ENCODE measurements around the gene PCDHGA12.
"Not testable (repeated sequence)": the region's sequence is repeated elsewhere in the genome, so short reads cannot be mapped to it uniquely, and the experiment has no call there.

PCDHGA12 gene

DNA sequence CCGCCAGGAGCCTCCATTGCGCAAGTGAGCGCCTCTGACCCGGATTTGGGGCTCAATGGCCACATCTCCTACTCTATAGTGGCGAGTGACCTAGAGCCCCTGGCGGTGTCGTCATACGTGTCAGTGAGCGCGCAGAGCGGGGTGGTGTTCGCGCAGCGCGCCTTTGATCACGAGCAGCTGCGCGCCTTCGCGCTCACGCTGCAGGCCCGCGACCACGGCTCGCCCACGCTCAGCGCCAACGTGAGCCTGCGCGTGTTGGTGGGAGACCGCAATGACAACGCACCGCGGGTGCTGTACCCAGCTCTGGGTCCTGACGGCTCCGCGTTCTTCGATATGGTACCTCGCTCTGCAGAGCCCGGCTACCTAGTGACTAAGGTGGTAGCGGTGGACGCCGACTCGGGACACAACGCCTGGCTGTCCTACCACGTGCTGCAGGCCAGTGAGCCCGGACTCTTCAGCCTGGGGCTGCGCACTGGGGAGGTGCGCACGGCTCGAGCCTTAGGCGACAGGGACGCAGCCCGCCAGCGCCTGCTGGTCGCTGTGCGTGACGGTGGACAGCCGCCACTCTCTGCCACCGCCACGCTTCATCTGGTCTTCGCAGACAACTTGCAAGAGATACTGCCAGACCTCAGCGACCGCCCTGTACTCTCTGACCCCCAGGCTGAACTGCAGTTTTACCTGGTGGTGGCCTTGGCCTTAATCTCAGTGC lies 20.6 kb upstream of the PCDHGA12 start:
- no peak for DNase-seq

- no peak for DNase-seq
Measured at GRCh38 chr5:141411575-141411974, 18.7 kb upstream of the PCDHGA12 start.

DNA sequence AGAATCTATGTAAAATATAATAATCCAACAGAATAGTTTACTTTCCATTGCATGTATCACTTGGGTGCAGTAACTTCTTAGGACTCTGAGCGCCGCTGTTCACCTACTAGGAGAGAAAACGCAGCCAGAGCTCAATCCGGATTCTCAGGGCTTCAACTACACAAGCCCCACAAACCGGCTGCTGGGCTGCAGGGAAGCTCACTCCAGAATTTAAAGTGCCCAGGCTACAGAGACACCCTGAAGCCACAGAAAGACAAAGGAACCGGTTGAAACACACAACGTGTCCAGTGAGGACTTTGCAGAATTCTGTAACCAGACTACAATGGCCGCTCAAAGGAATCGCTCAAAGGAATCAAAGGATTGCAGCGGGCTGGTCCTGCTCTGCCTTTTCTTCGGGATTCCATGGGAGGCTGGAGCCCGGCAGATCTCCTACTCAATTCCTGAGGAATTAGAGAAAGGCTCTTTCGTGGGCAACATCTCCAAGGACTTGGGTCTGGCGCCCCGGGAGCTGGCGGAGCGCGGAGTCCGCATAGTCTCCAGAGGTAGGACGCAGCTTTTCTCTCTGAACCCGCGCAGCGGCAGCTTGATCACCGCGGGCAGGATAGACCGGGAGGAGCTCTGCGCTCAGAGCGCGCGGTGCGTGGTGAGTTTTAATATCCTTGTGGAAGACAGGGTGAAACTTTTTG lies 17.3 kb upstream of the PCDHGA12 start, which contains the start of gene PCDHGA10:
PCDHGA10 (plus strand) TSS at position 134 of the 686 bp plus-strand sequence; CDS start at position 323, 189 bp downstream.
- peak; percentile 39 to 41 for DNase-seq

GRCh38 chr5:141413540-141414069 lies 16.7 kb upstream of the PCDHGA12 start:
- DNase-seq, result no peak

- DNase-seq, result not testable (repeated sequence)
Measured at GRCh38 chr5:141414548-141415274, 15.6 kb upstream of the PCDHGA12 start.

- DNase-seq, result not testable (repeated sequence)
Measured at GRCh38 chr5:141415275-141415618, 15.1 kb upstream of the PCDHGA12 start.

GRCh38 chr5:141417494-141418172 lies 12.7 kb upstream of the PCDHGA12 start, which contains the start of gene PCDHGB7:
Gene PCDHGB7, plus strand, starts transcription at chr5:141417677. Its CDS starts 183 bp downstream, at chr5:141417860.
- DNase-seq, result peak; percentile 49 to 50

DNA sequence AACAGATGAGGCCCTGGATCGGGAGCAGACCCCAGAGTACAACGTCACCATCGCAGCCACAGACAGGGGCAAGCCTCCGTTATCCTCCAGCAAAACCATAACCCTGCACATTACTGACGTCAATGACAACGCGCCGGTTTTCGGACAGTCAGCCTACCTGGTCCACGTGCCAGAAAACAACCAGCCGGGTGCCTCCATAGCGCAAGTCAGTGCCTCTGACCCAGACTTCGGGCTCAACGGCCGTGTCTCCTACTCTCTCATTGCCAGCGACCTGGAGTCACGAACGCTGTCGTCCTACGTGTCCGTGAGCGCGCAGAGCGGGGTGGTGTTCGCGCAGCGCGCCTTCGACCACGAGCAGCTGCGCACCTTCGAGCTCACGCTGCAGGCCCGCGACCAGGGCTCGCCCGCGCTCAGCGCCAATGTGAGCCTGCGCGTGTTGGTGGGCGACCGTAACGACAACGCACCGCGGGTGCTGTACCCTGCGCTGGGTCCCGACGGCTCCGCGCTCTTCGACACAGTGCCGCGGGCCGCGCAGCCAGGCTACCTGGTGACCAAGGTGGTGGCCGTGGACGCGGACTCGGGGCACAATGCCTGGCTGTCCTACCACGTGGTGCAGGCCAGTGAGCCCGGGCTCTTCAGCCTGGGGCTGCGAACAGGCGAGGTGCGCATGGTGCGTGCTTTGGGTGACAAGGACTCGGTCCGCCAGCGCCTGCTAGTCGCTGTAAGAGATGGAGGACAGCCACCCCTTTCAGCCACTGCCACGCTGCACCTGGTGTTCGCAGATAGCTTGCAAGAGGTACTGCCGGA lies 11.0 kb upstream of the PCDHGA12 start:
- DNase-seq, result no peak

DNA sequence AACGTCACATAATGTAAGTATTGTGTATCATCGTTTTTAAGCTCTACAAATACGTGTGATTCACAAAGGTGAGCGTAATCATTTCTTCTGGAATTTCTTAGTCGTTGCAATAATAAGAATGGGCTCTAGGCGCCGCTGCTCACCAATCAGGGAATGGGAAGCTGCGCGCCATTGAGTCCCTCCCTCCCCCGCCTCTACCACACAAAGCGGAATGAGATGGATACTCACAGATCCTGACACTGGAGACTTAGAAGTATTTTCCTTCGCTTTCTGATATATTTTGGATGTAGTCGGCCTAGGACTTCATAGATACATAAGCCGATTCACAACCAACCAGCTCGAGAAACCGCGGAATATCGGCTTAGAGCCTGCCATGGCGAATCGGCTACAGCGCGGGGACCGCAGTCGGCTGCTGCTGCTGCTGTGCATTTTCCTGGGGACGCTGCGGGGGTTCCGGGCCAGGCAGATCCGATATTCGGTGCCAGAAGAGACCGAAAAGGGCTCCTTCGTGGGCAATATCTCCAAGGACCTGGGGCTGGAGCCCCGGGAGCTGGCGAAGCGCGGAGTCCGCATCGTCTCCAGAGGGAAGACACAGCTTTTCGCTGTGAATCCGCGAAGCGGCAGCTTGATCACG lies 9.3 kb upstream of the PCDHGA12 start, which contains the start of gene PCDHGA11:
PCDHGA11 (plus strand) TSS at position 197 of the 634 bp plus-strand sequence; CDS start at position 374, 177 bp downstream.
- peak; percentile 50 to 54 for DNase-seq

DNA sequence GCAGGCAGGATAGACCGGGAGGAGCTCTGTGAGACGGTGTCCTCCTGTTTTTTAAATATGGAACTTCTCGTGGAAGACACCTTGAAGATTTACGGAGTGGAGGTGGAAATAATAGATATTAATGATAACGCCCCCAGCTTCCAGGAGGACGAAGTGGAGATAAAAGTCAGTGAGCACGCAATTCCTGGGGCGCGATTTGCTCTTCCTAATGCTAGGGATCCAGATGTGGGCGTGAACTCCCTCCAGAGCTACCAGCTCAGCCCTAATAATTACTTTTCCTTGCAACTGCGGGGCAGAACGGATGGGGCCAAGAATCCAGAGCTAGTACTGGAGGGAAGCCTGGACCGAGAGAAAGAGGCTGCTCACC lies 8.8 kb upstream of the PCDHGA12 start:
- no peak for DNase-seq

- no peak for DNase-seq
Measured at GRCh38 chr5:141422742-141423291, 7.5 kb upstream of the PCDHGA12 start.

- DNase-seq, result no peak
Measured at GRCh38 chr5:141427783-141428426, 2.4 kb upstream of the PCDHGA12 start.

DNA sequence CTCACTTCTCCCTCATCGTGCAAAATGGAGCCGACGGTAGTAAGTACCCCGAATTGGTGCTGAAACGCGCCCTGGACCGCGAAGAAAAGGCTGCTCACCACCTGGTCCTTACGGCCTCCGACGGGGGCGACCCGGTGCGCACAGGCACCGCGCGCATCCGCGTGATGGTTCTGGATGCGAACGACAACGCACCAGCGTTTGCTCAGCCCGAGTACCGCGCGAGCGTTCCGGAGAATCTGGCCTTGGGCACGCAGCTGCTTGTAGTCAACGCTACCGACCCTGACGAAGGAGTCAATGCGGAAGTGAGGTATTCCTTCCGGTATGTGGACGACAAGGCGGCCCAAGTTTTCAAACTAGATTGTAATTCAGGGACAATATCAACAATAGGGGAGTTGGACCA lies 979 bp downstream of the PCDHGA12 start:
- DNase-seq, result no peak

GRCh38 chr5:141432308-141432707 lies 2.0 kb downstream of the PCDHGA12 start:
- not testable (repeated sequence) for DNase-seq

- DNase-seq, result not testable (repeated sequence)
Measured at GRCh38 chr5:141432726-141433125, 2.4 kb downstream of the PCDHGA12 start.

GRCh38 chr5:141434006-141434405 lies 3.7 kb downstream of the PCDHGA12 start:
- DNase-seq, result no peak

- DNase-seq, result no peak
Measured at GRCh38 chr5:141437221-141437620, 6.9 kb downstream of the PCDHGA12 start.

DNA sequence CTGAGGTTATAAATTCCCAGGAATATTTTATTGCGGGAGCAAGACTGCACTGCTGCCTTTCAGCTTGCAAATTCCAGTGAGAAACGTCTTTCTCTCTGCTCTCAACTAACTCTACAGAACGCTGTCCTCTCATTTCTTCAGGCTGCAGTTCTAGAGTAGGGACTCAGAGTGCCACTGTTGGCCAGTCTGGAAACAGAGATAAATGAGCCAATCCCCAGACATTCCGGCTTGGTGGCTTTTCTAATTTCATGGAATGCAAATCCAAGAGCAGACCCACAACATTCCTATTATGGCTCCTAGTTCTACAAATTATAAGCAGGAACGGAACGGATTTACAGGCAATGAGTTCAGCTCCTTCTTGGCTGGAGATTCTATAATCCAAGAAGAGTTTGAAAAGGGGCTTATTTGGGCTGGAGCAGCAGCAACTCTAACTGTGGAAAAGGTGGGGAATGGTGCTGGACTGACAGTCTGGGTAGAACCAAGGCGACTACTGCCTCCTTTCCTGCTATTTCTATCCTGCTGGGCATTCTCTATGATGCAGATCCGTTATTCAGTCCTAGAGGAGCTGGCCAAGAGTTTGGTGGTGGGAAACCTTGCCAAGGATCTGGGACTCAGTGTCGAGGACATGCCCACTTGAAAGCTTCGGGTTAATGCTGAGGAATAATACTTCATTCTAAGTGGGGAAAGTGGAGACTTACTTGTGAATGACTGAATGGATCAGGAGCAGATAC lies 9.3 kb downstream of the PCDHGA12 start:
- DNase-seq, result no peak

DNA sequence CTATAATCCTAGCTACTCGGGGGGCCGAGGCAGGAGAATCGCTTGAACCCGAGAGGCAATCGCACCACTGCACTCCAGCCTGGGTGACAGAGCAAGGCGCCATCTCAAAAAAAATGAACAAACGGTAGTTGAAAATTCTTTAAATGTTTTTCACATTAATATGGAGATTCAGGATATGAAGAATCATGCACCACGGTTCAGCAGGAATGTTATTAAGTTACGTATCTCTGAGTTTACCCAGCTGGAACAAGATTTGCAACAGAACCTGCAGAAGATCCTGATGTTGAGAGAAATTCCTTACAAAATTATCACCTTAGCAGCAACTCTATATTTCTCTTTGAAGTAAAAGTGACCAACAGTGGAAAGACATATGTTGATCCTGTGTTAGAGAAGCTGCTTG lies 10.0 kb downstream of the PCDHGA12 start:
- no peak for DNase-seq
